PFSK-1 (cell line): ENCODE measurements around the gene GSTT2B.

ENCODE experiments used
- FOXP2 ChIP-seq: optimal IDR thresholded peaks from 2 replicates; pipeline ENCODE3; 2011; ENCODE audit warnings: borderline replicate concordance, control low read depth, inconsistent platforms; ENCODE audit not compliant: insufficient read depth; ENCODE audit errors: extremely low read length, extremely low read depth
- POLR2AphosphoS5 ChIP-seq: IDR thresholded peaks from 2 replicates; pipeline ENCODE4 v1.6.1; 2012; ENCODE audit warnings: low read depth, mild to moderate bottlenecking, control low read depth, low read length, moderate library complexity
- REST ChIP-seq, 2 experiments: IDR thresholded peaks; 2 replicates each; pipeline versions ENCODE4 v1.6.1 to v1.8.0; 2011 to 2012; ENCODE audit warnings: low read depth in 2 of 2, low read length in 2 of 2, control low read depth in 1 of 2, inconsistent platforms in 1 of 2, mild to moderate bottlenecking in 1 of 2, moderate library complexity in 1 of 2; ENCODE audit not compliant: insufficient read depth in 1 of 2
- SIN3A ChIP-seq: IDR thresholded peaks from 2 replicates; pipeline ENCODE4 v1.6.1; 2012; ENCODE audit warnings: mild to moderate bottlenecking, low read length, moderate library complexity, borderline replicate concordance; ENCODE audit not compliant: insufficient read depth
- TAF1 ChIP-seq: IDR thresholded peaks from 2 replicates; pipeline ENCODE4 v1.6.1; 2012; ENCODE audit warnings: low read length, control low read depth, borderline replicate concordance; ENCODE audit not compliant: insufficient read depth

The GSTT2B gene

GRCh38 chr22:24005201-24005600, 44.2 kb upstream of the GSTT2B start, which contains the start of gene GSTT4:
GSTT4 (minus strand) TSS chr22:24005453; CDS start chr22:24005356, 97 bp downstream.
- TF ChIP-seq SIN3A (no peak), TAF1 (no peak), POLR2AphosphoS5 (no peak), FOXP2 (no peak), REST (IDR thresholded peaks at IDR 0.05; ENCODE audit: insufficient read depth in 1 of 2, low read depth in 2 of 2, low read length in 2 of 2) (no peak)

- TF ChIP-seq SIN3A = no peak
- TF ChIP-seq POLR2AphosphoS5 = no peak
- no peak for TF ChIP-seq FOXP2
- no peak for TF ChIP-seq REST (IDR thresholded peaks at IDR 0.05; ENCODE audit: insufficient read depth in 1 of 2, low read depth in 2 of 2, low read length in 2 of 2)
- TF ChIP-seq TAF1 = no peak
These were observed 42.9 kb upstream of the GSTT2B start for GRCh38 chr22:24003887-24004286.

GRCh38 chr22:24002851-24003250, 41.9 kb upstream of the GSTT2B start:
- TF ChIP-seq FOXP2 = no peak
- TF ChIP-seq TAF1 = no peak
- TF ChIP-seq REST (IDR thresholded peaks at IDR 0.05; ENCODE audit: insufficient read depth in 1 of 2, low read depth in 2 of 2, low read length in 2 of 2) = no peak
- TF ChIP-seq SIN3A = no peak
- no peak for TF ChIP-seq POLR2AphosphoS5

GRCh38 chr22:24002272-24002671, 41.3 kb upstream of the GSTT2B start:
- TF ChIP-seq FOXP2 (no peak), POLR2AphosphoS5 (no peak), TAF1 (no peak), SIN3A (no peak), REST (IDR thresholded peaks at IDR 0.05; ENCODE audit: insufficient read depth in 1 of 2, low read depth in 2 of 2, low read length in 2 of 2) (no peak)

- TF ChIP-seq TAF1 = no peak
- no peak for TF ChIP-seq SIN3A
- no peak for TF ChIP-seq REST (IDR thresholded peaks at IDR 0.05; ENCODE audit: insufficient read depth in 1 of 2, low read depth in 2 of 2, low read length in 2 of 2)
- TF ChIP-seq POLR2AphosphoS5 = no peak
- no peak for TF ChIP-seq FOXP2
These were observed 40.3 kb upstream of the GSTT2B start for GRCh38 chr22:24001314-24001713.
